B cell (primary cell): Measurements from ENCODE around the gene PIK3R1.

Source experiments
- CTCF ChIP-seq: fragments of 200-600 bp; IDR thresholded peaks from one replicate; pipeline ENCODE4 v1.8.0; 2022; ENCODE audit warnings: antibody characterized with exemption, mild to moderate bottlenecking
- EZH2 ChIP-seq: IDR thresholded peaks from 2 replicates; pipeline ENCODE4 v1.6.1; 2012; ENCODE audit warnings: borderline replicate concordance, low read depth, mild to moderate bottlenecking, moderate library complexity, low read length; ENCODE audit not compliant: insufficient read depth, poor library complexity, severe bottlenecking

- no peak for TF ChIP-seq CTCF
- no peak for TF ChIP-seq EZH2
These were observed 84.0 kb downstream of the PIK3R1 start for GRCh38 chr5:68299575-68299974.
